SIG-M5 treated with dmso at 0.1 percent for 504 hours (cell line): ENCODE measurements around the gene HOOK2.
"Not testable (repeated sequence)": the region's sequence is repeated elsewhere in the genome, so short reads cannot be mapped to it uniquely, and the experiment has no call there.

Experiments used
- DNase-seq: peaks from one replicate; lab custom pipeline; 2025; ENCODE audit not compliant: unreplicated experiment; lab: John Stamatoyannopoulos, UW

HOOK2 gene

GRCh38 chr19:12722566-12723380 lies 52.6 kb downstream of the HOOK2 start:
- peak; percentile 98 for DNase-seq

- peak; percentile 21 for DNase-seq
Measured at GRCh38 chr19:12721656-12722565, 53.4 kb downstream of the HOOK2 start.

- no peak for DNase-seq
Measured at GRCh38 chr19:12720851-12721655, 54.3 kb downstream of the HOOK2 start.

GRCh38 chr19:12720296-12720695 lies 55.1 kb downstream of the HOOK2 start:
- DNase-seq: no peak

- DNase-seq: no peak
Measured at GRCh38 chr19:12715929-12716328, 59.4 kb downstream of the HOOK2 start.

- no peak for DNase-seq
Measured at GRCh38 chr19:12715102-12715501, 60.2 kb downstream of the HOOK2 start.

GRCh38 chr19:12713304-12713703 lies 62.0 kb downstream of the HOOK2 start:
- DNase-seq: not testable (repeated sequence)
